Endothelial cell of umbilical vein (primary cell): ENCODE data around the gene DNAH10.

Experiments
- GATA2 ChIP-seq: IDR thresholded peaks from 2 replicates; pipeline ENCODE4 v1.7.0; 2011; ENCODE audit warnings: low read depth, mild to moderate bottlenecking, moderate library complexity, mixed read lengths, low read length; ENCODE audit not compliant: insufficient read length, insufficient read depth
- TF ChIP-seq, protein P1 (sequence below), 2 donors: IDR thresholded peaks; 1 replicate in 1 of 2; 2 replicates in 1 of 2; pipeline ENCODE4 v1.5.1; 2011; ENCODE audit warnings: low read length in 2 of 2, mild to moderate bottlenecking in 2 of 2, moderate library complexity in 2 of 2, control low read depth in 1 of 2, inconsistent platforms in 1 of 2, low read depth in 1 of 2; ENCODE audit not compliant: insufficient read depth in 1 of 2; ENCODE audit errors: extremely low read depth in 1 of 2

- TF ChIP-seq, protein P1, sequence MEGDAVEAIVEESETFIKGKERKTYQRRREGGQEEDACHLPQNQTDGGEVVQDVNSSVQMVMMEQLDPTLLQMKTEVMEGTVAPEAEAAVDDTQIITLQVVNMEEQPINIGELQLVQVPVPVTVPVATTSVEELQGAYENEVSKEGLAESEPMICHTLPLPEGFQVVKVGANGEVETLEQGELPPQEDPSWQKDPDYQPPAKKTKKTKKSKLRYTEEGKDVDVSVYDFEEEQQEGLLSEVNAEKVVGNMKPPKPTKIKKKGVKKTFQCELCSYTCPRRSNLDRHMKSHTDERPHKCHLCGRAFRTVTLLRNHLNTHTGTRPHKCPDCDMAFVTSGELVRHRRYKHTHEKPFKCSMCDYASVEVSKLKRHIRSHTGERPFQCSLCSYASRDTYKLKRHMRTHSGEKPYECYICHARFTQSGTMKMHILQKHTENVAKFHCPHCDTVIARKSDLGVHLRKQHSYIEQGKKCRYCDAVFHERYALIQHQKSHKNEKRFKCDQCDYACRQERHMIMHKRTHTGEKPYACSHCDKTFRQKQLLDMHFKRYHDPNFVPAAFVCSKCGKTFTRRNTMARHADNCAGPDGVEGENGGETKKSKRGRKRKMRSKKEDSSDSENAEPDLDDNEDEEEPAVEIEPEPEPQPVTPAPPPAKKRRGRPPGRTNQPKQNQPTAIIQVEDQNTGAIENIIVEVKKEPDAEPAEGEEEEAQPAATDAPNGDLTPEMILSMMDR (IDR thresholded peaks at IDR 0.05; ENCODE audit: extremely low read depth in 1 of 2, insufficient read depth in 1 of 2, low read depth in 1 of 2, low read length in 2 of 2): no peak
- TF ChIP-seq GATA2: no peak
Measured at GRCh38 chr12:123850246-123851134, 88.4 kb downstream of the DNAH10 start.
